Measurements from ENCODE around the gene GMPR. TPM values are rescaled to one million over a fixed set of nuclear protein-coding genes. Genes with fewer than 3 reads are reported as not detected.

GMPR gene
- total RNA-seq, 2 experiments from 2014 or later, result 0.94 to 1.0 TPM

- Mint-ChIP-seq H3K4me3 (no peak overlapping the region), H3K27ac (no peak overlapping the region), H3K4me1 (ENCODE audit: low read depth) (peaks cover 18% of the 10 kb centered on the region), H3K9me3 (no peaks in the 10 kb centered on the region), H3K36me3 (ENCODE audit: low read depth) (no peaks in the 10 kb centered on the region), H3K27me3 (ENCODE audit: low read depth) (peaks cover 31% of the 10 kb centered on the region)
- no peak for DNase-seq
- intact Hi-C loops (cut with micrococcal nuclease), result no loop called here
- CTCF ChIA-PET, result interaction anchor here (0.6 kb wide), 1 partner anchor 163 kb away, joined by 3 read pairs; no protein-coding TSS in a partner anchor
Measured at GRCh38 chr6:16240589-16241320, 2.4 kb downstream of the GMPR start.

DNA sequence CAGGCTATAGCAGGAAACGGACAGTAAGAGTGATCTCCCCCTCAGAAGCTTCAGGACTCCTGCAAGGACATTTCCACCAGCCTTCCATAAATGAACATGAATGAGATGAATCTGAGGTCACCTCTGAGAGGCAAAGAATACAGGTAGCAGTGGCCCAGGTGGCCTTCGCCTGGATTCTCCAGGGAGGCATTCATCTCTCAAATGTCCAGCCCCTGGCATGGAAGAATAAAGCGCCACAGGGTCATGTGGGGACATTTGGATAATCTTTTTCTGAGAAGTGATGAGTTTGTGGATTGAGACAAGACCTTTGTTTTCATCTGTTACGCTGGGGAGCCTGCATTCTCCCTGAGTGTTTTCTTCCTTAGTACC is 2.9 kb downstream of the GMPR start:
- Mint-ChIP-seq H3K27ac (no peak overlapping the region), H3K27me3 (ENCODE audit: low read depth) (peaks cover 27% of the 10 kb centered on the region), H3K4me1 (ENCODE audit: low read depth) (peaks cover 18% of the 10 kb centered on the region), H3K9me3 (no peaks in the 10 kb centered on the region), H3K4me3 (no peak overlapping the region), H3K36me3 (ENCODE audit: low read depth) (no peaks in the 10 kb centered on the region)
- intact Hi-C loops (cut with micrococcal nuclease), result no loop called here
- CTCF ChIA-PET, result no interaction called here
- DNase-seq, result no peak

- no peak overlapping the region for H3K4me3 Mint-ChIP-seq
- no peak for DNase-seq
- no peak overlapping the region for H3K27ac Mint-ChIP-seq
- intact Hi-C loops (cut with micrococcal nuclease), result no loop called here
- CTCF ChIA-PET, result no interaction called here
- H3K9me3 Mint-ChIP-seq, result no peaks in the 10 kb centered on the region
- H3K4me1 Mint-ChIP-seq (ENCODE audit: low read depth), result peaks cover 5% of the 10 kb centered on the region
- H3K36me3 Mint-ChIP-seq (ENCODE audit: low read depth), result no peaks in the 10 kb centered on the region
- peaks cover 14% of the 10 kb centered on the region for H3K27me3 Mint-ChIP-seq (ENCODE audit: low read depth)
Measured at GRCh38 chr6:16243055-16243454, 4.7 kb downstream of the GMPR start.

- CTCF ChIA-PET, result interaction anchor here (0.5 kb wide), 1 partner anchor 623 kb away, joined by 5 read pairs; no protein-coding TSS in a partner anchor
- peaks cover 5% of the 10 kb centered on the region for H3K4me1 Mint-ChIP-seq (ENCODE audit: low read depth)
- intact Hi-C loops (cut with micrococcal nuclease), result no loop called here
- no peak overlapping the region for H3K4me3 Mint-ChIP-seq
- DNase-seq, result no peak
- peaks cover 12% of the 10 kb centered on the region for H3K27me3 Mint-ChIP-seq (ENCODE audit: low read depth)
- H3K9me3 Mint-ChIP-seq, result no peaks in the 10 kb centered on the region
- no peaks in the 10 kb centered on the region for H3K36me3 Mint-ChIP-seq (ENCODE audit: low read depth)
- no peak overlapping the region for H3K27ac Mint-ChIP-seq
Measured at GRCh38 chr6:16243664-16244063, 5.3 kb downstream of the GMPR start.

GRCh38 chr6:16244446-16244845 is 6.1 kb downstream of the GMPR start:
- H3K27me3 Mint-ChIP-seq (ENCODE audit: low read depth), result peaks cover 4% of the 10 kb centered on the region
- CTCF ChIA-PET, result no interaction called here
- H3K27ac Mint-ChIP-seq, result no peak overlapping the region

DNA sequence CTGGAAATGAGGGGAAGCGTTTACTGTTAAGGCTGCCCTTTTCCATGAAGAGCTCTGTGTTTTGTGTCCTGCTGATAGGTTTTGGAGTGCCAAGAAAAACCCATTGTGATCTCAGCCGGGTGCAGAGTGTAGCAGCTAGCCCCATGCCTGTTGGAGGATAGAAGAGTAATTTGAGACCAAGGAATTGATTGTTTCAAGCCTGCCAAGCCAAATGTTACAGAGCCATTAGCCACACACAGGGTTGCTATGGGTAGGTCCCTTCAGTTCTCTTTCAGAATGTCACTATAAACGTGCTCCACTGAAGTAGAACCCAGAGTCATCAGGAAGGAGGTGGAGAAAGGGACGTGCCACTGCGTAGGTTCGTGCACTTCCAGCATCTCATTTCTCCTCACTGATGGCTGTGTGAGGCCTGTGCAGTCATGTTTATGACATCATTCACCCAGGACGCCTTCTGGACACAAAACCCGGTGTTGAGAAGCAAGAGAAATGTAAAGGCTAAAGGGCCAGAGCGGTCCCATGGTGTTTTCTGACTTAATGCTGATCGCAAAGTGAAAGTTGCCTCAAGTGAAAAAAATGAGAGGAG is 6.6 kb downstream of the GMPR start:
- Mint-ChIP-seq H3K4me3 (no peak overlapping the region), H3K27me3 (ENCODE audit: low read depth) (peaks cover under 1% of the 10 kb centered on the region), H3K27ac (no peak overlapping the region), H3K9me3 (no peaks in the 10 kb centered on the region), H3K4me1 (ENCODE audit: low read depth) (no peaks in the 10 kb centered on the region), H3K36me3 (ENCODE audit: low read depth) (no peaks in the 10 kb centered on the region)
- CTCF ChIA-PET, result no interaction called here
- DNase-seq, result no peak
- intact Hi-C loops (cut with micrococcal nuclease), result no loop called here

More at GRCh38 chr6:16244446-16244845, 6.1 kb downstream of the GMPR start:
- no peaks in the 10 kb centered on the region for H3K36me3 Mint-ChIP-seq (ENCODE audit: low read depth)
- intact Hi-C loops (cut with micrococcal nuclease), result no loop called here
- no peak overlapping the region for H3K4me3 Mint-ChIP-seq
- H3K9me3 Mint-ChIP-seq, result no peaks in the 10 kb centered on the region
- DNase-seq, result no peak
- H3K4me1 Mint-ChIP-seq (ENCODE audit: low read depth), result no peaks in the 10 kb centered on the region

DNA sequence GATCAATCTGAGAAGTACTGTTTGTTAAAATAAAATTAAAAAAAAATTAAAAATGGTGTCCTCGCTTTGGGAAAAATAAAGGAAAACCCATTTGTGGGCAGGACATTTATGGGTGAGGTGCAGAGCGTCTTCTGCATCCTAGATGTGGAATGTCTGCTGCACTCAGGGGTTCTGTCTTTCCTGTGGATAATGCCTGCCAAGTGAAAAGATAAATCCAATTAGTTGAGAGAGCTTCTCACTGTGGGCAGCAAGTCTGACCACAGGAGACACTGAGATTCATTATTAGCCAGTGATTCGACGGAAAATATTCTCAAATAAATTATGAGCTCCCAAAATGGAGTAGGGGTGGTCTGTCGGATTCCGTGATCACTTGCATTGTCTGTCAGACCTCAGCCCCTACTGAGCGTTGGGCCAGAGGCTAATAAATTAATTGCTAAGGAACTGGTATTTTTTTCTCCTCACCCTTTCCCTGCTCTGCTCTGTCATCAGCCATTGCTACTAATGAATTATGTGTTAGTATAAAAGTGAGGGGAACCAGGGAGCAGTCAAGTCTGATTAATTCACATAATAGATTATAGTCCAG is 10.0 kb downstream of the GMPR start:
- Mint-ChIP-seq H3K9me3 (no peaks in the 10 kb centered on the region), H3K27ac (no peak overlapping the region), H3K27me3 (ENCODE audit: low read depth) (no peaks in the 10 kb centered on the region), H3K4me3 (no peak overlapping the region), H3K4me1 (ENCODE audit: low read depth) (no peaks in the 10 kb centered on the region), H3K36me3 (ENCODE audit: low read depth) (no peaks in the 10 kb centered on the region)
- CTCF ChIA-PET, result interaction anchor here (1.0 kb wide), 1 partner anchor 9 kb away, joined by 3 read pairs; no protein-coding TSS in a partner anchor
- intact Hi-C loops (cut with micrococcal nuclease), result no loop called here
- no peak for DNase-seq

DNA sequence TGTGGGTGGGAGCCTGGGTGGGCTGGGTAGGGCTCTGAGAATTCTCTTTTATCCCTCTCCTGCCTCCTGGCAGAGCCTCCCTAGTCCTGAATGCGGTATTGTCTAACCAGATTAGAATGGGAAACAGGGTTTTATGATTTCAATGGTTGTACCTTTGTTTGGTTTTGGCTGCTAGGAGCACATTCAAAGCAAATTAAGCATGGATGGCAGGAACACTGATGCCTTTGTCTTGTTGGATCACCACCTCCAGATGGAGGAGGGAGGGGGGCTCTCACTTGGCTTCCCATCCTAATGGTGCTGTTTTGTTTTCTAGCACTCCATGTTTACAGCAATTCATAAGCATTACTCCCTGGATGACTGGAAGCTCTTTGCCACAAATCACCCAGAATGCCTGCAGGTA is 11.6 kb downstream of the GMPR start:
- CTCF ChIA-PET, result interaction anchor here (0.6 kb wide), 1 partner anchor 40 kb away, joined by 3 read pairs; no protein-coding TSS in a partner anchor

GRCh38 chr6:16251706-16252105 is 13.3 kb downstream of the GMPR start:
- no peak overlapping the region for H3K4me3 Mint-ChIP-seq
- H3K9me3 Mint-ChIP-seq, result no peaks in the 10 kb centered on the region
- no peaks in the 10 kb centered on the region for H3K36me3 Mint-ChIP-seq (ENCODE audit: low read depth)
- H3K4me1 Mint-ChIP-seq (ENCODE audit: low read depth), result no peaks in the 10 kb centered on the region
- CTCF ChIA-PET, result no interaction called here
- no peak overlapping the region for H3K27ac Mint-ChIP-seq
- DNase-seq, result no peak
- no peaks in the 10 kb centered on the region for H3K27me3 Mint-ChIP-seq (ENCODE audit: low read depth)
- intact Hi-C loops (cut with micrococcal nuclease), result no loop called here

More for the DNA sequence above, 11.6 kb downstream of the GMPR start:
- no peaks in the 10 kb centered on the region for H3K9me3 Mint-ChIP-seq
- H3K4me3 Mint-ChIP-seq, result no peak overlapping the region
- DNase-seq, result no peak
- no peaks in the 10 kb centered on the region for H3K27me3 Mint-ChIP-seq (ENCODE audit: low read depth)
- no peaks in the 10 kb centered on the region for H3K4me1 Mint-ChIP-seq (ENCODE audit: low read depth)
- intact Hi-C loops (cut with micrococcal nuclease), result no loop called here
- H3K27ac Mint-ChIP-seq, result no peak overlapping the region
- H3K36me3 Mint-ChIP-seq (ENCODE audit: low read depth), result no peaks in the 10 kb centered on the region

DNA sequence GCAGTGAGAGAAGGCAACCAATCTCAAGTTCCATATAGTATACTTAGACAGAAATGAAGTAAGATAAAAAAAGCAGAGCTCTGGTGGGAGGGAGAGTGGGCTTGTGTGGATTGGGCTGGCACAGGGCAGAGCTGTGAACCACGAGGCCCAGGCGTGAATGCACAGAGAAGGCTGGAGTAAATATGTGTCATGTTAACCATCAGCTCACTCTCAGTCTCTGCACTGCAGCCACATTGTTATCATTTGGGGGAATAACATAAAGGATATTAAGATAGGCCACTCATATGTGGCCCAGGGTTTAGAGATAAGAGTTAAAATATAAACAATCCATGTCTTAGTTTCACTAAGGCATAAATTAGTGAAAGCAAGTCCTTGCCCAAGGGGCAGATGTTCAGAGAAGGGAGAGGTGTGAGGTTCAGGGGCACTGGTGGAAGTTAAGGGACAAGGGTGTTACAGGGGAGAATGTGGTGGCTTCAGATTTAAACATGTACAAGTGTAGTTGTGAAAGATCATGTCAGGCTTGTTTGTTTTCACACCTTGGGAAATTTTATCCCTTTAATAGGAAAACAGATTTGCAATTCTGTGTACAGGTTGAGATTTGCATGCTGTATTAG is 14.4 kb downstream of the GMPR start:
- CTCF ChIA-PET, result no interaction called here
- DNase-seq, result no peak
- no peaks in the 10 kb centered on the region for H3K36me3 Mint-ChIP-seq (ENCODE audit: low read depth)
- H3K9me3 Mint-ChIP-seq, result peaks cover 2% of the 10 kb centered on the region
- intact Hi-C loops (cut with micrococcal nuclease), result no loop called here
- no peaks in the 10 kb centered on the region for H3K27me3 Mint-ChIP-seq (ENCODE audit: low read depth)
- H3K4me1 Mint-ChIP-seq (ENCODE audit: low read depth), result no peaks in the 10 kb centered on the region
- H3K4me3 Mint-ChIP-seq, result no peak overlapping the region
- H3K27ac Mint-ChIP-seq, result no peak overlapping the region

- intact Hi-C loops (cut with micrococcal nuclease), result no loop called here
- no peak for DNase-seq
- Mint-ChIP-seq H3K36me3 (ENCODE audit: low read depth) (no peaks in the 10 kb centered on the region), H3K4me3 (no peak overlapping the region), H3K9me3 (peaks cover 2% of the 10 kb centered on the region), H3K4me1 (ENCODE audit: low read depth) (peaks cover 4% of the 10 kb centered on the region), H3K27me3 (ENCODE audit: low read depth) (no peaks in the 10 kb centered on the region), H3K27ac (no peak overlapping the region)
- CTCF ChIA-PET, result interaction anchor here (0.7 kb wide), 1 partner anchor 15 kb away, joined by 6 read pairs; no protein-coding TSS in a partner anchor
Measured at GRCh38 chr6:16253399-16254144, 15.2 kb downstream of the GMPR start.

- H3K4me3 Mint-ChIP-seq, result no peak overlapping the region
- CTCF ChIA-PET, result no interaction called here
Measured at GRCh38 chr6:16254535-16254934, 16.1 kb downstream of the GMPR start.

More at GRCh38 chr6:16254535-16254934, 16.1 kb downstream of the GMPR start:
- peaks cover 2% of the 10 kb centered on the region for H3K9me3 Mint-ChIP-seq
- H3K36me3 Mint-ChIP-seq (ENCODE audit: low read depth), result no peaks in the 10 kb centered on the region
- H3K27me3 Mint-ChIP-seq (ENCODE audit: low read depth), result no peaks in the 10 kb centered on the region
- peaks cover 4% of the 10 kb centered on the region for H3K4me1 Mint-ChIP-seq (ENCODE audit: low read depth)
- intact Hi-C loops (cut with micrococcal nuclease), result no loop called here
- no peak for DNase-seq
- H3K27ac Mint-ChIP-seq, result no peak overlapping the region
